ENCODE results near the gene KCTD7.
"Not testable (repeated sequence)": the region's sequence is repeated elsewhere in the genome, so short reads cannot be mapped to it uniquely, and the experiment has no call there.

- TF ChIP-seq ISL1 (CRISPR knock-in tag; IDR thresholded peaks at IDR 0.05); ESRRG (CRISPR knock-in tag; IDR thresholded peaks at IDR 0.05); BACH2 (CRISPR knock-in tag; IDR thresholded peaks at IDR 0.05; ENCODE audit: borderline replicate concordance); CREB5 (CRISPR knock-in tag; IDR thresholded peaks at IDR 0.05; ENCODE audit: low read depth); PATZ1 (CRISPR knock-in tag; IDR thresholded peaks at IDR 0.05; ENCODE audit: borderline replicate concordance): not testable (repeated sequence)
These were observed 6.8 kb downstream of the KCTD7 start for GRCh38 chr7:66635322-66635981.

Data from SK-N-SH treated with all-trans-retinoic acid at 6 μM for 48 hours (cell line).